Measurements from ENCODE around the gene KIAA1549. TPM values are rescaled to one million over a fixed set of nuclear protein-coding genes. Genes with fewer than 3 reads are reported as not detected.
"Not testable (repeated sequence)": the region's sequence is repeated elsewhere in the genome, so short reads cannot be mapped to it uniquely, and the experiment has no call there.

Gene KIAA1549
- total and polyA plus RNA-seq, 3 donors from 2014 or later: 4.4 to 8.0 (median 7.4) TPM

DNA sequence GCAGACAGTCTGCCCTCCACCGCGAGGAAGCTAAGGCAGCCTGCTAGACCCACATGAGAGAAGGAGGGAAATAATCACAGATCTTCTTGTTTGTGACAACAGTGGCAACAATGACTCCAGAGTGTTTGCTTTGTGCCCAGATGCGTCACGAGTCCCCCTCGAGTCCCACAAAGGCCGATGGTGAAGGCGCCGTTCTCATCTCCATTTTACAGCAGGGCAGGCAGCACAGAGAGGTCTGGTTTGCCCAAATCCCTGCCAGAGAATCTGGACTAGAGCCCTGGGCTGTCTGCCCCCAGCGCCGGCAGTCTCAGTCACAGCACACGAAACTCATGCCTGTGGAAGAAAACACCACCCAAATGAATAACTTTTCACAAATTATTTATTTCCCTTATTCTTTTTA, 38.1 kb downstream of the KIAA1549 start:
- intact Hi-C loops (cut with DNase I; ENCODE audit: low total_unique reads): no loop called here
- no peak for DNase-seq
- Histone ChIP-seq H3K4me3 (no peak overlapping the region), H3K27ac (no peak overlapping the region), H3K9me3 (no peaks in the 10 kb centered on the region), H3K36me3 (ENCODE audit: low read depth, missing control alignments) (no peaks in the 10 kb centered on the region), H3K27me3 (no peaks in the 10 kb centered on the region), H3K4me1 (no peaks in the 10 kb centered on the region)
- 88 to 91% methylated on average over 11 of the region's 11 CpGs for WGBS, 2 donors
- no peak for TF ChIP-seq POLR2A (IDR thresholded peaks at IDR 0.05)
- TF ChIP-seq, protein P1, sequence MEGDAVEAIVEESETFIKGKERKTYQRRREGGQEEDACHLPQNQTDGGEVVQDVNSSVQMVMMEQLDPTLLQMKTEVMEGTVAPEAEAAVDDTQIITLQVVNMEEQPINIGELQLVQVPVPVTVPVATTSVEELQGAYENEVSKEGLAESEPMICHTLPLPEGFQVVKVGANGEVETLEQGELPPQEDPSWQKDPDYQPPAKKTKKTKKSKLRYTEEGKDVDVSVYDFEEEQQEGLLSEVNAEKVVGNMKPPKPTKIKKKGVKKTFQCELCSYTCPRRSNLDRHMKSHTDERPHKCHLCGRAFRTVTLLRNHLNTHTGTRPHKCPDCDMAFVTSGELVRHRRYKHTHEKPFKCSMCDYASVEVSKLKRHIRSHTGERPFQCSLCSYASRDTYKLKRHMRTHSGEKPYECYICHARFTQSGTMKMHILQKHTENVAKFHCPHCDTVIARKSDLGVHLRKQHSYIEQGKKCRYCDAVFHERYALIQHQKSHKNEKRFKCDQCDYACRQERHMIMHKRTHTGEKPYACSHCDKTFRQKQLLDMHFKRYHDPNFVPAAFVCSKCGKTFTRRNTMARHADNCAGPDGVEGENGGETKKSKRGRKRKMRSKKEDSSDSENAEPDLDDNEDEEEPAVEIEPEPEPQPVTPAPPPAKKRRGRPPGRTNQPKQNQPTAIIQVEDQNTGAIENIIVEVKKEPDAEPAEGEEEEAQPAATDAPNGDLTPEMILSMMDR (IDR thresholded peaks at IDR 0.05): no peak

DNA sequence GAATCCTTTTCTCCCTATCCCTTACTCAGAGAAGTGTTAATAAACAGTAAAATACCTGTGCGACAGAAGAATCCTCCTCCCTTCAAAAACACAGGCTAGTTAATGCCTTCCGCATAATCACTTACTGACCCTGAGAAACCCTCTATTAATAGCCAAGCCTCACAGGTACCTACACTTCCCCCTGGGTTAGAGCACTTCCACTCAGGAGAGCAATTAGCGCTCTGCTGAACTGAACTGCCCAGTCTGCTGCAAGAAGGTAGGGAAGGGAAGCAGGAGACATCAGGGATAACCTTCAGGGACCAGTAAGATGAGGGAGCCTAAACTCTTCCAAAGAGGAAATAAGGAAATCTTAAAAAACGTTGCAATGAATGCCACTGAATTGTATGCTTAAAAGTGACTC, 39.6 kb downstream of the KIAA1549 start:
- intact Hi-C loops (cut with DNase I; ENCODE audit: low total_unique reads): no loop called here
- Histone ChIP-seq H3K4me1 (no peaks in the 10 kb centered on the region), H3K36me3 (ENCODE audit: low read depth, missing control alignments) (no peaks in the 10 kb centered on the region), H3K9me3 (no peaks in the 10 kb centered on the region), H3K27ac (no peak overlapping the region), H3K27me3 (no peaks in the 10 kb centered on the region), H3K4me3 (no peak overlapping the region)
- TF ChIP-seq, protein P1 (IDR thresholded peaks at IDR 0.05): no peak
- TF ChIP-seq POLR2A (IDR thresholded peaks at IDR 0.05): no peak
- WGBS, 2 donors: 86 to 88% methylated on average over 4 of the region's 4 CpGs
- DNase-seq: no peak

DNA sequence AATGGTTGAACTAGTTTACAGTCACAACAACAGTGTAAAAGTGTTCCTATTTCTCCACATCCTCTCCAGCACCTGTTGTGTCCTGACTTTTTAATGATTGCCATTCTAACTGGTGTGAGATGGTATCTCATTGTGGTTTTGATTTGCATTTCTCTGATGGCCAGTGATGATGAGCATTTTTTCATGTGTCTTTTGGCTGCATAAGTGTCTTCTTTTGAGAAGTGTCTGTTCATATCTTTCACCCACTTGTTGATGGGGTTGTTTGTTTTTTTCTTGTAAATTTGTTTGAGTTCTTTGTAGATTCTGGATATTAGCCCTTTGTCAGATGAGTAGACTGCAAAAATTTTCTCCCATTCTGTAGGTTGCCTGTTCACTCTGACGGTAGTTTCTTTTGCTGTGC, 40.6 kb downstream of the KIAA1549 start:
- 93 to 100% methylated on average over 1 of the region's 1 CpG for WGBS, 2 donors
- H3K36me3 ChIP-seq (ENCODE audit: low read depth, missing control alignments); DNase-seq: not testable (repeated sequence)

GRCh38 chr7:138937484-138937883, 43.7 kb downstream of the KIAA1549 start:
- TF ChIP-seq, protein P1 (IDR thresholded peaks at IDR 0.05): no peak
- TF ChIP-seq POLR2A (IDR thresholded peaks at IDR 0.05): no peak
- intact Hi-C loops (cut with DNase I; ENCODE audit: low total_unique reads): no loop called here
- Histone ChIP-seq H3K27me3 (no peaks in the 10 kb centered on the region), H3K27ac (no peak overlapping the region), H3K9me3 (no peaks in the 10 kb centered on the region), H3K4me1 (no peaks in the 10 kb centered on the region), H3K4me3 (no peak overlapping the region), H3K36me3 (ENCODE audit: low read depth, missing control alignments) (no peaks in the 10 kb centered on the region)
- no peak for DNase-seq
- WGBS, 2 donors: 94 to 95% methylated on average over 7 of the region's 7 CpGs

More for the DNA sequence above, 40.6 kb downstream of the KIAA1549 start:
- H3K4me1 ChIP-seq; H3K9me3 ChIP-seq; H3K4me3 ChIP-seq; H3K27me3 ChIP-seq; H3K27ac ChIP-seq; intact Hi-C loops (cut with DNase I; ENCODE audit: low total_unique reads): not testable (repeated sequence)

- Histone ChIP-seq H3K9me3 (no peaks in the 10 kb centered on the region), H3K36me3 (ENCODE audit: low read depth, missing control alignments) (no peaks in the 10 kb centered on the region), H3K4me3 (no peak overlapping the region), H3K27ac (peak overlapping the region in 1 of 2 donors; percentile 15), H3K27me3 (no peaks in the 10 kb centered on the region), H3K4me1 (no peaks in the 10 kb centered on the region)
- DNase-seq: no peak
- TF ChIP-seq POLR2A (IDR thresholded peaks at IDR 0.05): no peak
- TF ChIP-seq, protein P1 (IDR thresholded peaks at IDR 0.05): no peak
- intact Hi-C loops (cut with DNase I; ENCODE audit: low total_unique reads): no loop called here
- 34 to 48% methylated on average over 6 of the region's 6 CpGs for WGBS, 2 donors
These were observed 45.7 kb downstream of the KIAA1549 start for GRCh38 chr7:138935465-138936011.

Data from testis (tissue), 3 donors.